ENCODE data around the gene GORASP1. TPM values are rescaled to one million over a fixed set of nuclear protein-coding genes. Genes with fewer than 3 reads are reported as not detected.

GORASP1 gene
- total and polyA plus RNA-seq, 2 donors (not counting 1 experiment from before 2014, with no cell fraction given), result 32.1 to 37.5 TPM

DNA sequence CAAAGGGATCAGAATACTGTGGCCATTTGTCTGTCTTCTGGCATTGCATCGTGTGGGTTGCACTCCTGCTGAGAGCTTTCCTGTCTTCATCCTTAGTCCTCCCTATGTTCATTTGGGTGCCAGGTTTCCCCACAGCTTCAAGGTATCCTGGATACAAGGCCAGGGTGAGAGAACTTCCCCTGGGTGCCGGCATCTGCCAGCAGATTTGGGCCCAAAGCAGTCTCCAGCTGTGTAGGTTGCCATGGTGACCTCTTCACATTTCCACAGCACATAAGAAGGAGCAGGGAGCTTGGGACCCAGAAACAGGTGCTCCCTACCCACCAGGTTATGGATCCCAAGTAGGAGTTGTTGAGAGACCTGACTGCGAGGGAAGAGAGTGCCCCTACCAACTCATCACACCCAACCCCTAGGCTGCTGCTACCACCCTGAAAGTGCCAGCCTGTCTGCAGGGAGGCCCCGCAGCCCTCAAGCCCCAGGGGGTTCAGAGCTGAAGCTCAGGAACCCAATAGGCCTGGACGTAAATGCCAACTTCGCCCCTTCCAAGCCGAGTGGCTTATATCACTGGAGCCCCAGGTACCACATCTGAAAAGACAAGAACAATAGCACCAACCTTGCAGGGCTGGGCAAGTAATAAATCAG lies 20.0 kb upstream of the GORASP1 start:
- no peak overlapping the region for H3K4me3 ChIP-seq (replicated peaks in 1 of 4; ENCODE audit: control extremely low read depth in 1 of 4, insufficient read depth in 1 of 4, low read depth in 3 of 4, low read length in 4 of 4)
- H3K36me3 ChIP-seq (ENCODE audit: control insufficient read depth, insufficient read depth, low read length), result no peaks in the 10 kb centered on the region
- no peak overlapping the region for H3K9ac ChIP-seq (ENCODE audit: insufficient read depth, low read length)
- no peaks in the 10 kb centered on the region for H3K79me2 ChIP-seq (ENCODE audit: control insufficient read depth, insufficient read depth, low read length)
- TF ChIP-seq, protein P1, sequence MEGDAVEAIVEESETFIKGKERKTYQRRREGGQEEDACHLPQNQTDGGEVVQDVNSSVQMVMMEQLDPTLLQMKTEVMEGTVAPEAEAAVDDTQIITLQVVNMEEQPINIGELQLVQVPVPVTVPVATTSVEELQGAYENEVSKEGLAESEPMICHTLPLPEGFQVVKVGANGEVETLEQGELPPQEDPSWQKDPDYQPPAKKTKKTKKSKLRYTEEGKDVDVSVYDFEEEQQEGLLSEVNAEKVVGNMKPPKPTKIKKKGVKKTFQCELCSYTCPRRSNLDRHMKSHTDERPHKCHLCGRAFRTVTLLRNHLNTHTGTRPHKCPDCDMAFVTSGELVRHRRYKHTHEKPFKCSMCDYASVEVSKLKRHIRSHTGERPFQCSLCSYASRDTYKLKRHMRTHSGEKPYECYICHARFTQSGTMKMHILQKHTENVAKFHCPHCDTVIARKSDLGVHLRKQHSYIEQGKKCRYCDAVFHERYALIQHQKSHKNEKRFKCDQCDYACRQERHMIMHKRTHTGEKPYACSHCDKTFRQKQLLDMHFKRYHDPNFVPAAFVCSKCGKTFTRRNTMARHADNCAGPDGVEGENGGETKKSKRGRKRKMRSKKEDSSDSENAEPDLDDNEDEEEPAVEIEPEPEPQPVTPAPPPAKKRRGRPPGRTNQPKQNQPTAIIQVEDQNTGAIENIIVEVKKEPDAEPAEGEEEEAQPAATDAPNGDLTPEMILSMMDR (conservative IDR thresholded peaks at IDR 0.05 in 1 of 2, IDR thresholded peaks at IDR 0.05 in 1 of 2; ENCODE audit: low read depth in 1 of 2, low read length in 2 of 2), result no peak
- no peak for TF ChIP-seq EZH2 (IDR thresholded peaks at IDR 0.05; ENCODE audit: low read length, missing control alignments)
- no peaks in the 10 kb centered on the region for H4K20me1 ChIP-seq (ENCODE audit: control insufficient read depth, extremely low read depth, insufficient read depth, low read length)
- H2AFZ ChIP-seq (ENCODE audit: low read length), result no peak overlapping the region
- no peak for DNase-seq (ENCODE audit: low read depth in 2 of 2)
- H3K9me3 ChIP-seq (ENCODE audit: control insufficient read depth, insufficient read depth, low read depth, low read length), result no peaks in the 10 kb centered on the region
- H3K4me1 ChIP-seq (ENCODE audit: control insufficient read depth, extremely low read depth, insufficient read depth, low read length), result peaks cover 6% of the 10 kb centered on the region
- H3K27ac ChIP-seq (ENCODE audit: insufficient read depth, low read length), result no peak overlapping the region
- H3K4me2 ChIP-seq (ENCODE audit: extremely low read depth, insufficient read depth, low read length), result no peak overlapping the region
- no peaks in the 10 kb centered on the region for H3K27me3 ChIP-seq (ENCODE audit: control insufficient read depth, insufficient read depth, low read length)

DNA sequence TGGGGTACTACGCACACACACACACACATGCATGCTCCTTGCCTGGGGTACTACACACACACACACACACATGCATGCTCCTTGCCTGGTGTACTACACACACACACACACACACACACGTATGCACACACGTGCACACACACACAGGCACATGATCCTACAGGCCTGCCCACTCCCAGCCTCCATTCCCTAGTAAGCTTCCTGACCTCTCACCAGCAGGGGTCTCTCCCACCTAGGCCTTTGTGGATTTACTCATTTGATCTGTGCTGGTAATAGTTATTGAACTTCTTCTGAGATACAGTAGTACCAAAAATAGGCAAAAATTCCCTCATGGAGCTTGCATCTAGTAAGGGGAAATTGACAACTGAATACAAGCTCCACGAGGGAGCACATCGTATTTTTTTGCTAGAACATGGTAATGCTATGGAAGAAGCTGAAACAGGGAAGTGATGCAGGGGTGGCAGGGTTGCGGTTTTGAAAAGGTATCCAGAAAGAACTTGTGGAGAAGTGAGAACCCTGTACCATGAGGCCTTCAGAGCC lies 19.2 kb upstream of the GORASP1 start:
- Histone ChIP-seq H3K4me1 (ENCODE audit: control insufficient read depth, extremely low read depth, insufficient read depth, low read length) (peaks cover 6% of the 10 kb centered on the region), H3K79me2 (ENCODE audit: control insufficient read depth, insufficient read depth, low read length) (no peaks in the 10 kb centered on the region), H3K9ac (ENCODE audit: insufficient read depth, low read length) (no peak overlapping the region), H4K20me1 (ENCODE audit: control insufficient read depth, extremely low read depth, insufficient read depth, low read length) (no peaks in the 10 kb centered on the region), H3K36me3 (ENCODE audit: control insufficient read depth, insufficient read depth, low read length) (no peaks in the 10 kb centered on the region), H3K27me3 (ENCODE audit: control insufficient read depth, insufficient read depth, low read length) (no peaks in the 10 kb centered on the region), H3K9me3 (ENCODE audit: control insufficient read depth, insufficient read depth, low read depth, low read length) (no peaks in the 10 kb centered on the region), H2AFZ (ENCODE audit: low read length) (no peak overlapping the region), H3K4me2 (ENCODE audit: extremely low read depth, insufficient read depth, low read length) (no peak overlapping the region), H3K27ac (ENCODE audit: insufficient read depth, low read length) (no peak overlapping the region), H3K4me3 (replicated peaks in 1 of 4; ENCODE audit: control extremely low read depth in 1 of 4, insufficient read depth in 1 of 4, low read depth in 3 of 4, low read length in 4 of 4) (no peak overlapping the region)
- DNase-seq (ENCODE audit: low read depth in 2 of 2), result peak; percentile 50 to 77
- TF ChIP-seq, protein P1 (conservative IDR thresholded peaks at IDR 0.05 in 1 of 2, IDR thresholded peaks at IDR 0.05 in 1 of 2; ENCODE audit: low read depth in 1 of 2, low read length in 2 of 2), result peak; percentile 63 to 85
- no peak for TF ChIP-seq EZH2 (IDR thresholded peaks at IDR 0.05; ENCODE audit: low read length, missing control alignments)

DNA sequence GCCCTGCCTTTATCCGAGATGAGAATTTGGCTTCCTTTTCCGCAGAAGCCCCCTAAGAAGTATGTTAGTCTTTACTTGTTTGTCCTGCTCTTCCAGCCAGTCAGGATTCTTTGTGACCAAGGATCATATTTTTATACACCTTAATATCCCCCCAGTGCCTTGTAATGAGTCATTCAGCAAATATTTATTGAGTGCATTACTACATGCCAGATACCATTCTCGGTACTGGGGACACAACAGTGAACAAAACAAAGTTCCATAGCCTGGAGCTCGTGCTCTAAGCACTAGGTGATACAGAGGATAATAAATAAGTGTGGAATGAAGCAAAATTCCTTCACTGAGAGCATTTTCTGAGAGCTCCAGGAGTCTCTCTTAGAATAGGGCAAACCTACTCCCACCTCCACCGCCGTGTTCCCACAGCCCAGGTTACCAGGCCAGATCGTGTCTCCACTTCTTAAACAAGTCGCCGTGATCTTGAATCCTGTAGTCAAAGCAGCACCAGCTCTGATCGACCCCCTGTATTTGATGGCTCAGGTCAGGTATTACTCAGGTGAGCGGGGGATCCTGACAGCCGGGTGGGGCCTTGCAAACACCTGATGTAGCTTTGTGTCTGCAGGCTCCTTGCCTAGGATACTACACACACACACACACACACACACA lies 18.5 kb upstream of the GORASP1 start:
- H3K4me2 ChIP-seq (ENCODE audit: extremely low read depth, insufficient read depth, low read length), result no peak overlapping the region
- no peaks in the 10 kb centered on the region for H4K20me1 ChIP-seq (ENCODE audit: control insufficient read depth, extremely low read depth, insufficient read depth, low read length)
- H3K36me3 ChIP-seq (ENCODE audit: control insufficient read depth, insufficient read depth, low read length), result no peaks in the 10 kb centered on the region
- TF ChIP-seq, protein P1 (conservative IDR thresholded peaks at IDR 0.05 in 1 of 2, IDR thresholded peaks at IDR 0.05 in 1 of 2; ENCODE audit: low read depth in 1 of 2, low read length in 2 of 2), result no peak
- TF ChIP-seq EZH2 (IDR thresholded peaks at IDR 0.05; ENCODE audit: low read length, missing control alignments), result no peak
- no peak overlapping the region for H3K9ac ChIP-seq (ENCODE audit: insufficient read depth, low read length)
- H3K27ac ChIP-seq (ENCODE audit: insufficient read depth, low read length), result no peak overlapping the region
- peaks cover 6% of the 10 kb centered on the region for H3K4me1 ChIP-seq (ENCODE audit: control insufficient read depth, extremely low read depth, insufficient read depth, low read length)
- H3K9me3 ChIP-seq (ENCODE audit: control insufficient read depth, insufficient read depth, low read depth, low read length), result no peaks in the 10 kb centered on the region
- H2AFZ ChIP-seq (ENCODE audit: low read length), result no peak overlapping the region
- H3K27me3 ChIP-seq (ENCODE audit: control insufficient read depth, insufficient read depth, low read length), result no peaks in the 10 kb centered on the region
- peak in 1 of 2 donors; percentile 44 for DNase-seq (ENCODE audit: low read depth in 2 of 2)
- no peaks in the 10 kb centered on the region for H3K79me2 ChIP-seq (ENCODE audit: control insufficient read depth, insufficient read depth, low read length)
- no peak overlapping the region for H3K4me3 ChIP-seq (replicated peaks in 1 of 4; ENCODE audit: control extremely low read depth in 1 of 4, insufficient read depth in 1 of 4, low read depth in 3 of 4, low read length in 4 of 4)

Data from fibroblast of lung (primary cell).